Left ventricle myocardium inferior (tissue), 1 donor: ENCODE measurements around the gene CEACAM21. TPM values are rescaled to one million over a fixed set of nuclear protein-coding genes. Genes with fewer than 3 reads are reported as not detected.
A peak's percentile ranks its signal among the peaks of the same experiment; 100 is the strongest.

ENCODE experiments used
- DNase-seq: peaks from one replicate; pipeline ENCODE4 v3.0.0-alpha.2; 2020
- H3K27ac ChIP-seq: fragments of 200-600 bp; replicated peaks from 2 replicates; pipeline ENCODE4 v1.8.0; 2021
- H3K27me3 ChIP-seq: fragments of 200-600 bp; 2 replicates; pipeline ENCODE4 v1.8.0; 2021; ENCODE audit warnings: low read depth
- H3K36me3 ChIP-seq: fragments of 200-600 bp; 2 replicates; pipeline ENCODE4 v1.8.0; 2021
- H3K4me1 ChIP-seq: fragments of 200-600 bp; 2 replicates; pipeline ENCODE4 v1.8.0; 2021
- H3K4me3 ChIP-seq: fragments of 200-600 bp; 2 replicates; pipeline ENCODE4 v1.8.0; 2021; ENCODE audit warnings: mild to moderate bottlenecking, moderate library complexity
- H3K9me3 ChIP-seq: fragments of 200-600 bp; replicated peaks from 2 replicates; pipeline ENCODE4 v1.8.0; 2021
- CTCF ChIP-seq: fragments of 200-600 bp; IDR thresholded peaks from 2 replicates; pipeline ENCODE4 v1.8.0; 2021; ENCODE audit warnings: antibody characterized with exemption, mild to moderate bottlenecking, borderline replicate concordance
- intact Hi-C: fragments of 100-400 bp; cut with micrococcal nuclease; formaldehyde crosslinking; loops from one replicate; pipeline ENCODE4 v1.11.0; 2022
- total RNA-seq: library from RNA; stranded (reverse); fragmentation: NEBNext Ultra II Directional; extraction: Animal tissue kit (Norgen Biotek cat#: 25700); gene quantifications from one replicate; pipeline ENCODE4 v1.2.1, GENCODE V29; 2021
- donor health status: DM: no; HTN: yes; CAD: no; lungs with severe emphysema.

The CEACAM21 gene
- total RNA-seq, 1 donor from 2014 or later: 0.60 TPM

GRCh38 chr19:41530761-41531301 is 45.1 kb upstream of the CEACAM21 start:
- DNase-seq: no peak
- no peaks in the 10 kb centered on the region for H3K36me3 ChIP-seq
- intact Hi-C loops: no loop called here
- peak overlapping the region; percentile 39 for H3K4me3 ChIP-seq
- H3K4me1 ChIP-seq: peaks cover 36% of the 10 kb centered on the region
- peaks cover 27% of the 10 kb centered on the region for H3K9me3 ChIP-seq
- peak overlapping the region; percentile 88 for H3K27ac ChIP-seq
- no peak for TF ChIP-seq CTCF
- H3K27me3 ChIP-seq: peaks cover 9% of the 10 kb centered on the region

- Histone ChIP-seq H3K36me3 (no peaks in the 10 kb centered on the region), H3K9me3 (peaks cover 27% of the 10 kb centered on the region), H3K27ac (peak overlapping the region; percentile 88), H3K27me3 (peaks cover under 1% of the 10 kb centered on the region), H3K4me1 (peaks cover 36% of the 10 kb centered on the region), H3K4me3 (peak overlapping the region; percentile 39)
- peak; percentile 79 for DNase-seq
- intact Hi-C loops: no loop called here
- no peak for TF ChIP-seq CTCF
Measured at GRCh38 chr19:41531438-41532311, 44.3 kb upstream of the CEACAM21 start.

GRCh38 chr19:41532526-41532925 is 43.4 kb upstream of the CEACAM21 start:
- Histone ChIP-seq H3K4me1 (peaks cover 36% of the 10 kb centered on the region), H3K36me3 (no peaks in the 10 kb centered on the region), H3K9me3 (peaks cover 27% of the 10 kb centered on the region), H3K27me3 (no peaks in the 10 kb centered on the region), H3K4me3 (no peak overlapping the region), H3K27ac (no peak overlapping the region)
- intact Hi-C loops: no loop called here
- TF ChIP-seq CTCF: no peak
- DNase-seq: no peak

- H3K27me3 ChIP-seq: peaks cover 10% of the 10 kb centered on the region
- no peak for DNase-seq
- no peak overlapping the region for H3K27ac ChIP-seq
- peaks cover 36% of the 10 kb centered on the region for H3K4me1 ChIP-seq
- intact Hi-C loops: no loop called here
- H3K4me3 ChIP-seq: no peak overlapping the region
- no peaks in the 10 kb centered on the region for H3K36me3 ChIP-seq
- no peak for TF ChIP-seq CTCF
- H3K9me3 ChIP-seq: peaks cover 30% of the 10 kb centered on the region
Measured at GRCh38 chr19:41533671-41534215, 42.2 kb upstream of the CEACAM21 start.

GRCh38 chr19:41535029-41535622 is 40.8 kb upstream of the CEACAM21 start:
- no peak for TF ChIP-seq CTCF
- no peaks in the 10 kb centered on the region for H3K36me3 ChIP-seq
- peak overlapping the region; percentile 65 for H3K27ac ChIP-seq
- peaks cover 36% of the 10 kb centered on the region for H3K4me1 ChIP-seq
- peak overlapping the region; percentile 12 for H3K4me3 ChIP-seq
- H3K9me3 ChIP-seq: peaks cover 16% of the 10 kb centered on the region
- no peak for DNase-seq
- intact Hi-C loops: no loop called here
- peaks cover 18% of the 10 kb centered on the region for H3K27me3 ChIP-seq
